GM19240 (cell line): ENCODE data around the gene NPPC.
"Not testable (repeated sequence)": the region's sequence is repeated elsewhere in the genome, so short reads cannot be mapped to it uniquely, and the experiment has no call there.

Experiments used
- DNase-seq: peaks from one replicate; pipeline ENCODE4 v3.0.0; 2011; ENCODE audit warnings: low spot score; ENCODE audit not compliant: insufficient read length

The NPPC gene

DNA sequence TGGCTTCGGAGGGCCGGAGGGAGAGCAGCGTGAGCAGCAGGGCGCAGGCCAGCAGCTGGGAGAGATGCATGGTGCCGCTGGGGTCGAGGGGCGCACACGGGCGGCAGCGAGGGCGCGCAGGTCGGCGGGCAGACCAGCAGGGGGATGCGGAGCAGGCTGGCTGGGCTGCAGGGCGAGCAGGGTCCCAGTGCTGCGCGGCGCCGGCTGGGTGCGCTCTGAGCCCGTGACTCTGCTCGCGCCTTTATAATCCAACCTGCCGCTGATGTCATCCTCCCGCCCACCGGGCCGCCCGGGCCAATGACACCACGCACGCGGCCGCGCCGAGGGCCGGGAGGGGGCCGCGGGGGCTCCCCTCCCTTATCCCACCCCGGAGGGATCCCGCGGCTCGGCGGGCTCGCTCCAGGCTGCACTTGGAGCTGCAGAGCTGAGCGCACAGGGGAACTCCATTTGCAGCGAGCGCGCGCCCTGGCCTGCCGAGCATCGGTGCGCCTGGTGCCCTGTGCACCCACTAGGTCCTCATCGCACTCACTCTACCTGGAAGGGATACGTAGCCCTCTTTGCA is at the start of gene NPPC:
TSS of gene NPPC (minus strand) at position 217 of the 562 bp plus-strand sequence. CDS start at position 70, 147 bp downstream.
- no peak for DNase-seq

DNA sequence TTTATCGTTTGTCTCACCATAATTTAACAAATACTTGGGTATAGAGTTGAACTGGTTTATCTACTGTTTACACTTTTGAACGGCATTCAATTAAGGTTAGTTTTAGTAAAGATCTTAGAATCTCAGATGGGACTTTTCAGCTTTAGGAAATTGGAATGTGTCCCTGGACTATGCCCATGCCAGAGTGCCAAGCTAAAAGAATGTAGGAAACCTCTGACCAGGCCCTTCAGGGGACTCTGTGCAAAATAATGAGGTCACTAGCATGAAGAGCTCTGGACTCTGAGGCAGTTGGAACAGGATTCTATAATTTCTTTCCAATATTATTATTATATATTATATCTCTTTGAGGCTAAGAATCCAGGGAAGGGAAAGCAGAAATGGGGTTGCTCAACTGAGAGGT is 48.8 kb upstream of the NPPC start:
- DNase-seq = no peak

- no peak for DNase-seq
Measured at GRCh38 chr2:231970461-231970860, 44.3 kb upstream of the NPPC start.

GRCh38 chr2:231968820-231969219 is 42.6 kb upstream of the NPPC start:
- DNase-seq = no peak

GRCh38 chr2:231966886-231967285 is 40.7 kb upstream of the NPPC start:
- DNase-seq = no peak

DNA sequence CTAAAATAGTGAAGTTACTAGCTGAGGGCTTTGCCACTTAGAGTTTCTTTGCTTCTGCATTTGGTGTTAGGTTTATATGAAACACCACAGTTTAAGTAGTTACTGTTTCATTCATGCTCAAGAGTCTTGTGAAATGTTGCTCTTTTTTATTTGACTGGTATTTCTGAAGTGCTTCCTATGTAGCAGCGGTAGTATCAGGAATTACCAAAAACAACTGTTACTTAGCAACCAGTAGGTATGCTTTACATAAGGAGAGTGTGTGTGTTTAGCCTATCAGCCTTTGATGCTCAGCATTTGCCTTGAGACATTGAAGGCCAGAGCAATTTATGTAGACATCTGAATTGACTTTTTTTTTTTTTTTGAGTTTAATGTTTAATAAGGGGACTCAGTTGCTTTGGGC is 38.9 kb upstream of the NPPC start:
- no peak for DNase-seq

- peak; percentile 67 for DNase-seq
Measured at GRCh38 chr2:231961349-231962166, 35.4 kb upstream of the NPPC start, which contains the start of gene DIS3L2. Gene DIS3L2, plus strand, starts transcription at chr2:231961713. Its CDS starts 53,215 bp downstream, at chr2:232014928.

DNA sequence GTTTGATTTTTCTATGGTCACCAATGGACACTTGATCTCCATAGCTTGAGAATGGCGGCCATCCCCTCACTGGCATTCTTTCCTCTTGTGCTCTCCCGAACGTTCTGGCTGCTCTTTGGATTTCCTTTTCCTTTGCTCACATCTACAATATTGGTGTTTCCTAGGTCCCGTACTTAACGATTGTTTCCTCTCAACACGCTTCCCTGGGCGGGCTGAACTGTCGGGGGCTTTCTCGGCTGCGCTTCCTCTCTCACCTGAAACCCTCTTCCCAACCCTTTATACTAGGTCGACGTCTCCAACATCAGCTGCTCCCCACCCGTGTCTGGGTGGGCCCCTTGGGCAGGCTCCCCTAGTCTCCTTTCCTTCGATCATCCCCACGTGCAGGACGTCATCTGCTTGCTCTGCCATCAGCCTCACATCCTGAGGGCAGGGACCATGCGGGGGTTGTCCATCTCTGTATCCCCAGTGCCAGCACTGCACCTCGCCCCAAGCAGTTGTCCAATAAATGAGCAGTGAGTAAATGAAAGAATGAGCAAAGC is 34.7 kb upstream of the NPPC start:
- no peak for DNase-seq

DNA sequence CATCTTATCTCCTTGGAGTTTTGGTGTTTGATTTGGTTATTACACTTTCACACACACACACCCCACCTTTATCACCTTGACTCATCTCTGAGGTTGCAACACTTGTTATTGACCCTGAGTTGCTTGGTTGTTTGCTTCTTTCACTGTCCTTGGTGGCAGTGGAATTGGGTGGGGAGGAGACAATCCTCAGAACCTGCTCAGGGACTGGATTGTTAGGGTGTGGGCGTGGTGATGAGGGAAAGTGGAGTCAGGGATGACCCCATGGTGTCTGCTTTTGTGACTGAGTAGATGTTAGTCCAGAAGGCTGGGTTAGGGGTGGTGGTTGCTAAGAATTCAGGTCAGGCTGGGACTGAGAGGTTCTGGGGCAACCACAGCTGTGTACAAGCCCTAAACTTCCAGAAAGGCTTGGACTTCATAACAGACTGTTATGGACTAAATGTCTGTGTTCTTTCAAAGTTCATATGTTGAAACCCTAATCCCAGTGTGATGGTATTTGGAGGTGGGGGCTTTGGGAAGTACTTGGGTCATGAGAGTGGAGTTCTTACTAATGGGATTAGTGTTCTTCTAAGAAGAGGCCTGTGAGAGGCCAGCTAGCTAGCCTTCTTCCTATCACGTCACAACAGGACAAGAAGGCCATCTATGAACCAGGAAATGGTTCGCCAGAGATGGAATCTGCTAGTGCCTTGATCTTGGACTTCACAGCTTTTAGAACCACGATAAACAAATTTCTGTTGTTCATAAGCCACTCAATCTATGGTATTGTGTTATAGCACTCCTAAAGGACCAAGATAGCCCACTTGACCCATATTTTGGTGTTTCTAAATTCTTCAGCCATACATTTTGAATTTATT is 31.9 kb upstream of the NPPC start:
- DNase-seq = no peak

- no peak for DNase-seq
Measured at GRCh38 chr2:231955758-231956472, 29.7 kb upstream of the NPPC start.

GRCh38 chr2:231951452-231952035 is 25.3 kb upstream of the NPPC start:
- DNase-seq = no peak

DNA sequence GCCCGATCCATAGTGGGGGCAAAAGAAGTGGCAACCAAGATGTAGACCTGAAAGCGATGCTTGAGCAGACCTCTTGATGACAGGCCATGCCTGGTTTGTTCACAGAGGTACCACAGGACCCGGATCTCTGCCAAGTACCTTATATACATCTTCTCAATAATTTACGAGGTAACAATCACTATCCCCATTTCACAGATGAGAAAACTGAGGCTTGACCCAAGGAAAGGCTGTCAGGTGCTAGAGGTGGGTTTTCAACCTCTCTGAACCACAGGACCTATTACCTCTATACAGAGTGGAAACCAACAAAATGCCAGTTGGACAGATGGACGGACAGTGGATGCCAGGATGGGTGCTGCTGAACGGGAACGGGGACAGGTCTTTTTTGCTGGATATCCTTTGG is 21.5 kb upstream of the NPPC start:
- DNase-seq = no peak

DNA sequence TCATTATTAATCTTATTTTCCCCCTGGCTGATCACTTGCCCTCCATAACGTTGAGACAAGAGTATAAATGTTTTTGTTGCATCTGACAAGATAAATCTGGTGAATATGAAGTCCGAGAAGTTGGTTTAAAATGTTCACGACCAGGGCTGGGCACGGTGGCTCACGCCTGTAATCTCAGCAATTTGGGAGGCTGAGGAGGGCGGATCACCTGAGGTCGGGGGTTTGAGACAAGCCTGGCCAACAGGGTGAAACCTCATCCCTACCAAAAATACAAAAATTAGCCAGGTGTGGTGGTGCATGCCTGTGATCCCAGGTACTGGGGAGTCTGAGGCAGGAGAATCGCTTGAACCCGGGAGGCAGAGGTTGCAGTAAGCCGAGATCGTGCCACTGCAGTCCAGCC is 20.9 kb upstream of the NPPC start:
- not testable (repeated sequence) for DNase-seq

GRCh38 chr2:231946241-231946814 is 20.1 kb upstream of the NPPC start:
- DNase-seq = no peak

DNA sequence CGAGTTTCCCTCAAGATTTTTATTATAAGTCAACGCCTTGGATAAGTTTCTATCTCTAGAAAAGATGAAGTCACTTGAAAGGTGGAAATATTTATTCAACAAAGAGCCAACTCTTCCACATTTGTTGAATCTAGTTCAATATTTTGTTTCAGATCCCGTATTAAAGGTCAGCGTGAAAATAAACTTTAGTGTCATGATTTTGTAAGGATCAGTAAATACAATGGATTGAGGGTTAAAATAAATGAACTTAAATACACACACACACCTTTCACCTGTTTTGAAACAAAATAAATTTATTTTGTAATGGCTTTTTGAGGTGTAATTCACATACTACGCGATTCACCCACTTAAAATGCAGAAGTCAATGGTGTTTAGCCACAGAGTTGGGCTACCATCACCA is 16.0 kb upstream of the NPPC start:
- DNase-seq = no peak

DNA sequence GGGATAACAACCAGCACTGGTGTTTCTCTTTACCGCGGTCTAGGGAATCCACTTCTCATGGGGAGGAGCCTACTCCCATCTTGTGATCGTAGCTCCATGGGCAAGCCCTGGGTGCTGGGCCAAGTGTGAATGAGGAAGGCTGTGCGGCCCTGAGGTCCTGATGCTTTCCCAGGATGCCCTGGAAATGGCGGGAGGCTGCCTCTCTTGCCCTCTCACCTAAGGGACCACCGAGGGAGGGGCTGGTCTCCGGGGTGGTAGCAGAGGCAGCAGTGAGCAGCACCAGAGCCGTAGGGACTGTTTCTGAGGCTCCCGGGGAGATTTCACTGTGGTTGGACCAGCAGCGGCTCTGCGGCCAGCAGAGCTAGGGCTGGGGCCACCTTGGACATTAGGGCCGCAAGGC is 15.5 kb upstream of the NPPC start:
- DNase-seq = no peak

GRCh38 chr2:231940795-231941194 is 14.6 kb upstream of the NPPC start:
- DNase-seq = no peak

GRCh38 chr2:231939022-231939421 is 12.8 kb upstream of the NPPC start:
- no peak for DNase-seq

- DNase-seq = no peak
Measured at GRCh38 chr2:231937057-231937456, 10.9 kb upstream of the NPPC start.

- DNase-seq = no peak
Measured at GRCh38 chr2:231936491-231936890, 10.3 kb upstream of the NPPC start.
